ENCODE data around the gene TPM1.

DNA sequence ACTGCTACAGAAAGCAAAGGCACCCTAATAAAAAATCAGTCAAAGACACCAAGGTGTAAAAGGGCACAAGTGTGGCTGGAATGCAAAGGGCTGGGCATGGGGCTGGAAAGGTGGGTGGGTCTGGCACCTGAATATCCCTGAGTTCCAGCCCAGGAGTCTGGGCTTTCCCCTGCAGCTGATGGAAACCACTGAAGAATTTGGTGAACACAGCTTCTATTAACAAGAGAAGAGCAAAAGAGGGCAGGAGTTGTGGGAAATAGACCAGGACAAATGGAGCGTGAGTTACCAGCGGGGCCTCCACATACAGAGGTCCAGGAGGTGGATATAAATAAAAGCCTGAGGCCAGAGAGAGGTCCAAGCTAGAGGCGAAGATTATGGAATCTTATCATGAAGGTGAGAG is 45.1 kb upstream of the TPM1 start:
- TF ChIP-seq TAF1 (IDR thresholded peaks at IDR 0.05; ENCODE audit: borderline replicate concordance, insufficient read depth, low read length) (no peak), REST (IDR thresholded peaks at IDR 0.05; ENCODE audit: insufficient read depth in 1 of 2, low read depth in 2 of 2, low read length in 2 of 2) (no peak), POLR2AphosphoS5 (IDR thresholded peaks at IDR 0.05; ENCODE audit: low read depth, low read length) (no peak)

All from PFSK-1 (cell line).